IMR-90 (cell line): ENCODE data around the gene MLLT3. TPM values are rescaled to one million over a fixed set of nuclear protein-coding genes. Genes with fewer than 3 reads are reported as not detected.
A peak's percentile ranks its signal among the peaks of the same experiment; 100 is the strongest.

Source experiments
- ATAC-seq: fragments of 200-7000 bp; cut with Tn5 transposase; 2 replicates; pipeline ENCODE4 v1.9.1; 2020; ENCODE audit warnings: low read depth, mild to moderate bottlenecking, moderate library complexity
- BruUV-seq: library from RNA; stranded (reverse); fragments of 400-500 nt; replicated peaks from 2 replicates; lab custom pipeline; 2021; lab: Mats Ljungman, UMichigan
- CTCF ChIA-PET: fragments of 300-600 bp; formaldehyde crosslinking; extraction: SDS; loops from one replicate; lab custom pipeline; 2021; ENCODE audit warnings: antibody characterized with exemption; lab: Yijun Ruan, JAX
- POLR2A ChIA-PET: fragments of 300-600 bp; sonication (Branson Sonifier 250); formaldehyde crosslinking; loops from one replicate; lab custom pipeline; 2022; ENCODE audit warnings: antibody characterized with exemption; ENCODE audit not compliant: unreplicated experiment; lab: Charles Lee
- DNase-seq: peaks from one replicate; pipeline ENCODE4 v3.0.0; 2013
- H2AFZ ChIP-seq: replicated peaks from 2 replicates; pipeline ENCODE3; 2013; ENCODE audit warnings: low read length, mild to moderate bottlenecking; ENCODE audit not compliant: poor library complexity
- H2AK5ac ChIP-seq: 2 replicates; pipeline ENCODE4 v1.6.1; 2013; ENCODE audit warnings: low read depth, low read length, inconsistent platforms
- H2AK9ac ChIP-seq: replicated peaks from 2 replicates; pipeline ENCODE3; 2013; ENCODE audit warnings: mild to moderate bottlenecking, low read depth, low read length, moderate library complexity; ENCODE audit not compliant: poor library complexity
- H2BK120ac ChIP-seq: 2 replicates; pipeline ENCODE4 v1.6.1; 2013; ENCODE audit warnings: low read depth, low read length, inconsistent platforms
- H2BK15ac ChIP-seq: 3 replicates; pipeline ENCODE4 v1.6.1; 2013; ENCODE audit warnings: low read depth, low read length, inconsistent platforms
- H2BK20ac ChIP-seq: 2 replicates; pipeline ENCODE4 v1.6.1; 2013; ENCODE audit warnings: low read depth, mild to moderate bottlenecking, inconsistent platforms, low read length, moderate library complexity
- H2BK5ac ChIP-seq: 2 replicates; pipeline ENCODE4 v1.6.1; 2013; ENCODE audit warnings: mild to moderate bottlenecking, low read depth, low read length, inconsistent platforms; ENCODE audit not compliant: poor library complexity, severe bottlenecking
- H3K14ac ChIP-seq: replicated peaks from 2 replicates; pipeline ENCODE4 v1.6.1; 2013; ENCODE audit warnings: low read depth, low read length, inconsistent platforms
- H3K18ac ChIP-seq: 2 replicates; pipeline ENCODE4 v1.6.1; 2013; ENCODE audit warnings: low read depth, low read length, control low read depth
- H3K23ac ChIP-seq: 2 replicates; pipeline ENCODE4 v1.6.1; 2013; ENCODE audit warnings: low read depth, low read length, inconsistent platforms
- H3K27ac ChIP-seq: 2 replicates; pipeline ENCODE4 v1.5.1; 2013; ENCODE audit warnings: mild to moderate bottlenecking, control low read depth, low read length; ENCODE audit not compliant: insufficient read depth
- H3K27me3 ChIP-seq: 2 replicates; pipeline ENCODE4 v1.6.1; 2013; ENCODE audit warnings: low read length; ENCODE audit not compliant: control insufficient read depth, insufficient read depth
- H3K36me3 ChIP-seq: 2 replicates; pipeline ENCODE4 v1.6.1; 2013; ENCODE audit warnings: low read length, mixed read lengths; ENCODE audit not compliant: control insufficient read depth, insufficient read depth
- H3K4ac ChIP-seq: 2 replicates; pipeline ENCODE4 v1.6.1; 2013; ENCODE audit warnings: low read depth, low read length, inconsistent platforms
- H3K4me1 ChIP-seq: 2 replicates; pipeline ENCODE4 v1.6.1; 2013; ENCODE audit warnings: low read length, mixed read lengths; ENCODE audit not compliant: control insufficient read depth, insufficient read depth
- H3K4me2 ChIP-seq: 2 replicates; pipeline ENCODE4 v1.6.1; 2013; ENCODE audit warnings: low read depth, mild to moderate bottlenecking, control low read depth, low read length, moderate library complexity
- H3K4me3 ChIP-seq: 2 replicates; pipeline ENCODE4 v1.5.1; 2013; ENCODE audit warnings: low read depth, mild to moderate bottlenecking, control low read depth, low read length, moderate library complexity; ENCODE audit not compliant: insufficient read depth
- H3K56ac ChIP-seq: 2 replicates; pipeline ENCODE4 v1.6.1; 2013; ENCODE audit warnings: low read length, inconsistent platforms; ENCODE audit not compliant: insufficient read depth; ENCODE audit errors: extremely low read depth
- H3K79me1 ChIP-seq, 2 experiments: 2 replicates each; pipeline ENCODE4 v1.6.1; 2013; ENCODE audit warnings: low read length in 2 of 2, inconsistent platforms in 1 of 2, low read depth in 1 of 2
- H3K9ac ChIP-seq: 2 replicates; pipeline ENCODE4 v1.6.1; 2013; ENCODE audit warnings: low read depth, low read length, control low read depth
- H3K9me1 ChIP-seq: 2 replicates; pipeline ENCODE4 v1.6.1; 2013; ENCODE audit warnings: low read length, inconsistent platforms; ENCODE audit not compliant: insufficient read depth
- H3K9me3 ChIP-seq: 2 replicates; pipeline ENCODE4 v1.6.1; 2013; ENCODE audit warnings: low read length; ENCODE audit not compliant: control insufficient read depth, insufficient read depth
- H4K20me1 ChIP-seq: 2 replicates; pipeline ENCODE4 v1.6.1; 2013; ENCODE audit warnings: low read length, inconsistent platforms; ENCODE audit not compliant: insufficient read depth
- H4K5ac ChIP-seq: 2 replicates; pipeline ENCODE4 v1.6.1; 2013; ENCODE audit warnings: mild to moderate bottlenecking, low read depth, low read length, control low read depth
- H4K8ac ChIP-seq, 2 experiments: 2 replicates each; pipeline ENCODE4 v1.6.1; 2013; ENCODE audit warnings: low read depth in 2 of 2, low read length in 2 of 2, control low read depth in 1 of 2, inconsistent platforms in 1 of 2
- H4K91ac ChIP-seq: 2 replicates; pipeline ENCODE4 v1.6.1; 2013; ENCODE audit warnings: low read depth, low read length, inconsistent platforms; ENCODE audit not compliant: insufficient read depth
- MAFK ChIP-seq: IDR thresholded peaks from 2 replicates; pipeline ENCODE4 v1.6.1; 2012; ENCODE audit warnings: low read depth, low read length, improper control_type of control experiment
- MXI1 ChIP-seq: IDR thresholded peaks from 2 replicates; pipeline ENCODE4 v1.6.1; 2012; ENCODE audit warnings: low read depth, mild to moderate bottlenecking, low read length, moderate library complexity, borderline replicate concordance
- RCOR1 ChIP-seq: IDR thresholded peaks from 2 replicates; pipeline ENCODE4 v1.6.1; 2012; ENCODE audit warnings: mild to moderate bottlenecking, low read length, improper control_type of control experiment; ENCODE audit not compliant: insufficient replicate concordance
- SMC3 ChIP-seq: fragments of 150-350 bp; IDR thresholded peaks from 2 replicates; pipeline ENCODE4 v1.6.1; 2016; ENCODE audit warnings: low read depth, mild to moderate bottlenecking, antibody characterized with exemption, low read length, moderate library complexity
- WGBS, 2 experiments: methylation state at CpG; one replicate each; pipeline versions ENCODE4 v1.1.5 to v1.1.7; 2013; ENCODE audit warnings: missing lambda C conversion rate in 2 of 2; ENCODE audit not compliant: insufficient read length in 1 of 2; ENCODE audit errors: extremely low coverage in 2 of 2; 5-methylcytosine and 5-hydroxymethylcytosine counted together
- dilution Hi-C: fragments of 300-500 bp; cut with HindIII; formaldehyde crosslinking; loops from one replicate; pipeline ENCODE4 v1.14.3; 2018; ENCODE audit warnings: low sequenced_read_pairs; ENCODE audit not compliant: unreplicated experiment
- in situ Hi-C: fragments of 300-500 bp; cut with MboI; formaldehyde crosslinking; loops from 3 replicates; pipeline ENCODE4 v1.14.3; 2019; ENCODE audit warnings: low sequenced_read_pairs, inconsistent platforms, mixed read lengths
- intact Hi-C: fragments of 100-400 bp; cut with micrococcal nuclease; formaldehyde crosslinking; loops from 2 replicates; pipeline ENCODE4 v1.10.0; 2022
- polyA plus RNA-seq, 3 experiments: library from polyadenylated mRNA; depleted of rRNA; stranded (reverse); fragments of >200 nt; gene quantifications; 2 replicates each; pipeline ENCODE4 v1.2.3, GENCODE V29; 2012; ENCODE audit warnings: low replicate concordance in 1 of 3
- total RNA-seq: library from RNA; depleted of rRNA; stranded (reverse); fragments of >200 nt; gene quantifications from 2 replicates; pipeline ENCODE4 v1.2.3, GENCODE V29; 2012
- TF ChIP-seq, protein P1 (sequence below): fragments of 150-350 bp; IDR thresholded peaks from 2 replicates; pipeline ENCODE4 v1.6.1; 2016; ENCODE audit warnings: low read depth, mild to moderate bottlenecking, low read length, moderate library complexity, borderline replicate concordance

Gene MLLT3
- total and polyA plus RNA-seq, 2 of the 4 experiments (the other 2 are of a cell fraction) = 10.4 to 21.1 TPM

DNA sequence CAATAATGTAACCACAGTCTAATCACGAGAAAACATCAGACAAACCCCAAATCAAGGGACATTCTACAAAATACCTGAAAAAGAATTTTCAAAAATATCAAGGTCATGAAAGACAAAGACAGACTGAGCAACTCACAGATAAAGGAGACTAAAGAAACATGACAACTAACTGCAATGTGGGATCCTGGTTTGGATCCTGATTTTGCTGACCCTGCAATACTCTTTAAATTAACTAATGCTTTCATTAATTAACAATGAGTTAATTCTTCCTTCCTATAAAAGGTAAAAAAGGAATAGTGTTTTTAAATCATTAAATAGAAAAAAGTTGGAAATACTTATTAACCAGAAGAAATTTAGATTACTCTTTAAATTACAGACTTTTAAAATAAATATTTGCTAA, 103.6 kb downstream of the MLLT3 start:
- in situ Hi-C loops = no loop called here
- BruUV-seq = no TSS peak

More for the DNA sequence above, 103.6 kb downstream of the MLLT3 start:
- Histone ChIP-seq H2BK120ac (no peak overlapping the region), H4K91ac (no peak overlapping the region), H3K27me3 (no peaks in the 10 kb centered on the region), H4K8ac (no peak overlapping the region), H3K23ac (no peak overlapping the region), H2AK9ac (no peak overlapping the region), H4K20me1 (peaks cover 3% of the 10 kb centered on the region), H2BK20ac (no peak overlapping the region), H3K79me1 (peaks cover 8 to 20% of the 10 kb centered on the region in 2 experiments; a peak in 3 of 4 replicates), H3K18ac (no peak overlapping the region), H3K9me3 (no peaks in the 10 kb centered on the region), H3K9me1 (no peaks in the 10 kb centered on the region), H3K36me3 (no peaks in the 10 kb centered on the region), H2BK5ac (no peak overlapping the region), H3K56ac (no peak overlapping the region), H3K4me3 (no peak overlapping the region), H3K4me1 (no peaks in the 10 kb centered on the region), H4K5ac (no peak overlapping the region), H2AFZ (no peak overlapping the region), H2AK5ac (no peak overlapping the region), H3K9ac (no peak overlapping the region), H3K4ac (no peak overlapping the region), H3K4me2 (no peak overlapping the region), H3K14ac (no peak overlapping the region), H3K27ac (no peak overlapping the region), H2BK15ac (no peak overlapping the region)
- ChIA-PET POLR2A (no interaction called here), CTCF (no interaction called here)
- dilution Hi-C loops (no loop called here), intact Hi-C loops (no loop called here)
- no CpG with 5 or more reads among the region's 1 CpG for WGBS, 2 experiments
- TF ChIP-seq SMC3 (no peak), MAFK (peak; percentile 87), RCOR1 (no peak), MXI1 (no peak)
- TF ChIP-seq, protein P1, sequence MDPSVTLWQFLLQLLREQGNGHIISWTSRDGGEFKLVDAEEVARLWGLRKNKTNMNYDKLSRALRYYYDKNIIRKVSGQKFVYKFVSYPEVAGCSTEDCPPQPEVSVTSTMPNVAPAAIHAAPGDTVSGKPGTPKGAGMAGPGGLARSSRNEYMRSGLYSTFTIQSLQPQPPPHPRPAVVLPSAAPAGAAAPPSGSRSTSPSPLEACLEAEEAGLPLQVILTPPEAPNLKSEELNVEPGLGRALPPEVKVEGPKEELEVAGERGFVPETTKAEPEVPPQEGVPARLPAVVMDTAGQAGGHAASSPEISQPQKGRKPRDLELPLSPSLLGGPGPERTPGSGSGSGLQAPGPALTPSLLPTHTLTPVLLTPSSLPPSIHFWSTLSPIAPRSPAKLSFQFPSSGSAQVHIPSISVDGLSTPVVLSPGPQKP = no peak
- DNase-seq (no peak), ATAC-seq (no peak)
